Subcutaneous abdominal adipose tissue (tissue), 5 donors: ENCODE data around the gene HOXA11.

ENCODE experiments used
- H3K27ac ChIP-seq: one replicate; pipeline ENCODE4 v1.7.0; 2013; ENCODE audit warnings: low read depth, mild to moderate bottlenecking, inconsistent platforms, low read length, moderate library complexity
- H3K27me3 ChIP-seq, 5 donors: one replicate each; pipeline ENCODE4 v1.7.0; 2013; ENCODE audit warnings: low read length in 5 of 5, inconsistent platforms in 1 of 5; ENCODE audit not compliant: control insufficient read depth in 5 of 5, insufficient read depth in 4 of 5
- H3K36me3 ChIP-seq, 5 donors: one replicate each; pipeline ENCODE4 v1.7.0; 2013; ENCODE audit warnings: low read length in 5 of 5; ENCODE audit not compliant: control insufficient read depth in 5 of 5, insufficient read depth in 5 of 5
- H3K4me1 ChIP-seq, 5 donors: one replicate each; pipeline ENCODE4 v1.7.0; 2013; ENCODE audit warnings: low read length in 5 of 5, mild to moderate bottlenecking in 3 of 5, moderate library complexity in 1 of 5; ENCODE audit not compliant: control insufficient read depth in 5 of 5, insufficient read depth in 5 of 5
- H3K4me3 ChIP-seq, 5 donors: one replicate each; pipeline ENCODE4 v1.7.0; 2013; ENCODE audit warnings: low read length in 5 of 5, low read depth in 1 of 5
- H3K9ac ChIP-seq, 5 donors: one replicate each; pipeline ENCODE4 v1.7.0; 2013; ENCODE audit warnings: low read length in 5 of 5, mild to moderate bottlenecking in 4 of 5, moderate library complexity in 3 of 5
- H3K9me3 ChIP-seq, 5 donors: one replicate each; pipeline ENCODE4 v1.7.0; 2013; ENCODE audit warnings: low read length in 5 of 5; ENCODE audit not compliant: control insufficient read depth in 5 of 5
- donor health status: healthy.
- donor health status: healthy.
- donor health status: healthy.
- donor health status: healthy.
- donor health status: healthy.

HOXA11 gene

GRCh38 chr7:27207348-27207985 is 22.4 kb upstream of the HOXA11 start:
- Histone ChIP-seq H3K4me1 (peaks cover 0 to 27% (median 20%) of the 10 kb centered on the region in 5 donors), H3K27me3 (peaks cover 53 to 84% (median 69%) of the 10 kb centered on the region in 5 donors), H3K9ac (no peak overlapping the region), H3K9me3 (peaks cover 0 to 2% (median 0%) of the 10 kb centered on the region in 5 donors), H3K27ac (no peak overlapping the region), H3K4me3 (no peak overlapping the region), H3K36me3 (no peaks in the 10 kb centered on the region)

GRCh38 chr7:27205325-27206280 is 20.6 kb upstream of the HOXA11 start:
- no peaks in the 10 kb centered on the region for H3K36me3 ChIP-seq
- peaks cover 0 to 2% (median 0%) of the 10 kb centered on the region in 5 donors for H3K9me3 ChIP-seq
- peaks cover 0 to 40% (median 32%) of the 10 kb centered on the region in 5 donors for H3K4me1 ChIP-seq
- H3K9ac ChIP-seq = no peak overlapping the region
- H3K27me3 ChIP-seq = peaks cover 56 to 86% (median 72%) of the 10 kb centered on the region in 5 donors
- no peak overlapping the region for H3K27ac ChIP-seq
- H3K4me3 ChIP-seq = peak overlapping the region in 4 of 5 donors; percentile 30 to 55 (median 37)

GRCh38 chr7:27204851-27205322 is 19.9 kb upstream of the HOXA11 start:
- H3K4me3 ChIP-seq = peak overlapping the region in 4 of 5 donors; percentile 30 to 55 (median 37)
- peaks cover 0 to 42% (median 32%) of the 10 kb centered on the region in 5 donors for H3K4me1 ChIP-seq
- no peaks in the 10 kb centered on the region for H3K36me3 ChIP-seq
- no peak overlapping the region for H3K9ac ChIP-seq
- H3K9me3 ChIP-seq = peaks cover 0 to 2% (median 0%) of the 10 kb centered on the region in 5 donors
- H3K27ac ChIP-seq = no peak overlapping the region
- peaks cover 60 to 85% (median 70%) of the 10 kb centered on the region in 5 donors for H3K27me3 ChIP-seq

GRCh38 chr7:27203964-27204594 is 19.0 kb upstream of the HOXA11 start:
- no peak overlapping the region for H3K27ac ChIP-seq
- peaks cover 63 to 83% (median 70%) of the 10 kb centered on the region in 5 donors for H3K27me3 ChIP-seq
- H3K4me1 ChIP-seq = peaks cover 0 to 47% (median 35%) of the 10 kb centered on the region in 5 donors
- no peak overlapping the region for H3K9ac ChIP-seq
- H3K9me3 ChIP-seq = peaks cover 0 to 2% (median 0%) of the 10 kb centered on the region in 5 donors
- H3K4me3 ChIP-seq = no peak overlapping the region
- H3K36me3 ChIP-seq = no peaks in the 10 kb centered on the region

GRCh38 chr7:27203365-27203953 is 18.4 kb upstream of the HOXA11 start:
- Histone ChIP-seq H3K27ac (no peak overlapping the region), H3K9me3 (peaks cover 0 to 2% (median 0%) of the 10 kb centered on the region in 5 donors), H3K4me3 (no peak overlapping the region), H3K9ac (no peak overlapping the region), H3K27me3 (peaks cover 69 to 84% (median 73%) of the 10 kb centered on the region in 5 donors), H3K4me1 (peaks cover 0 to 54% (median 41%) of the 10 kb centered on the region in 5 donors), H3K36me3 (no peaks in the 10 kb centered on the region)

GRCh38 chr7:27202862-27203134 is 17.8 kb upstream of the HOXA11 start:
- Histone ChIP-seq H3K9me3 (peaks cover 0 to 2% (median 0%) of the 10 kb centered on the region in 5 donors), H3K4me3 (no peak overlapping the region), H3K9ac (no peak overlapping the region), H3K36me3 (no peaks in the 10 kb centered on the region), H3K27me3 (peaks cover 74 to 85% (median 75%) of the 10 kb centered on the region in 5 donors), H3K4me1 (peaks cover 0 to 53% (median 45%) of the 10 kb centered on the region in 5 donors), H3K27ac (no peak overlapping the region)

GRCh38 chr7:27202018-27202861 is 17.2 kb upstream of the HOXA11 start:
- Histone ChIP-seq H3K9ac (no peak overlapping the region), H3K27ac (no peak overlapping the region), H3K27me3 (peaks cover 79 to 90% (median 80%) of the 10 kb centered on the region in 5 donors), H3K4me3 (no peak overlapping the region), H3K9me3 (peaks cover 0 to 2% (median 0%) of the 10 kb centered on the region in 5 donors), H3K36me3 (no peaks in the 10 kb centered on the region), H3K4me1 (peaks cover 0 to 53% (median 45%) of the 10 kb centered on the region in 5 donors)

GRCh38 chr7:27201580-27202017 is 16.6 kb upstream of the HOXA11 start:
- H3K27ac ChIP-seq = no peak overlapping the region
- H3K9ac ChIP-seq = no peak overlapping the region
- H3K36me3 ChIP-seq = no peaks in the 10 kb centered on the region
- peaks cover 76 to 90% (median 80%) of the 10 kb centered on the region in 5 donors for H3K27me3 ChIP-seq
- H3K9me3 ChIP-seq = peaks cover 0 to 2% (median 0%) of the 10 kb centered on the region in 5 donors
- H3K4me1 ChIP-seq = peaks cover 0 to 53% (median 45%) of the 10 kb centered on the region in 5 donors
- peak overlapping the region; percentile 12 to 60 (median 45) for H3K4me3 ChIP-seq
